GM12878 (cell line): ENCODE results near the gene HMCN1.

Source experiments
- ATF7 ChIP-seq: fragments of 450-650 bp; IDR thresholded peaks from 2 replicates; pipeline ENCODE4 v1.6.1; 2016; ENCODE audit warnings: low read depth, mild to moderate bottlenecking
- BCL11A ChIP-seq: IDR thresholded peaks from 2 replicates; pipeline ENCODE4 v1.6.1; 2011; ENCODE audit warnings: low read depth, low read length
- JUNB ChIP-seq: IDR thresholded peaks from 2 replicates; pipeline ENCODE4 v1.6.1; 2016; ENCODE audit warnings: antibody characterized with exemption, mild to moderate bottlenecking
- NBN ChIP-seq: fragments of 450-650 bp; IDR thresholded peaks from 2 replicates; pipeline ENCODE4 v1.6.1; 2016
- NR2C2 ChIP-seq: IDR thresholded peaks from 2 replicates; pipeline ENCODE4 v1.6.1; 2011; ENCODE audit warnings: borderline replicate concordance, low read depth; ENCODE audit not compliant: control insufficient read depth, insufficient read length
- RAD51 ChIP-seq: fragments of 450-650 bp; IDR thresholded peaks from 2 replicates; pipeline ENCODE4 v1.6.1; 2016; ENCODE audit warnings: moderate library complexity, mild to moderate bottlenecking, inconsistent platforms
- TF ChIP-seq, protein P1 (sequence below): IDR thresholded peaks from 2 replicates; pipeline ENCODE4 v1.6.1; 2012; ENCODE audit warnings: mild to moderate bottlenecking, low read depth, low read length
- TF ChIP-seq, protein P2 (sequence below), 3 experiments: IDR thresholded peaks in 2 of 3; conservative IDR thresholded peaks in 1 of 3; 2 replicates each; pipeline ENCODE4 v1.5.1; 2011; ENCODE audit warnings: low read depth in 3 of 3, low read length in 3 of 3, mild to moderate bottlenecking in 3 of 3, control low read depth in 2 of 3, moderate library complexity in 2 of 3, inconsistent platforms in 1 of 3, mixed read lengths in 1 of 3; ENCODE audit not compliant: control insufficient read depth in 2 of 3, insufficient read depth in 1 of 3; ENCODE audit errors: extremely low read depth in 1 of 3
- TF ChIP-seq, protein P3 (sequence below): IDR thresholded peaks from 2 replicates; pipeline ENCODE4 v1.6.1; 2011; ENCODE audit warnings: mild to moderate bottlenecking, low read depth, low read length, moderate library complexity; ENCODE audit not compliant: insufficient replicate concordance
- TF ChIP-seq, protein P4 (sequence below): IDR thresholded peaks from 2 replicates; pipeline ENCODE4 v1.6.1; 2012; ENCODE audit warnings: low read depth, low read length, improper control_type of control experiment

DNA sequence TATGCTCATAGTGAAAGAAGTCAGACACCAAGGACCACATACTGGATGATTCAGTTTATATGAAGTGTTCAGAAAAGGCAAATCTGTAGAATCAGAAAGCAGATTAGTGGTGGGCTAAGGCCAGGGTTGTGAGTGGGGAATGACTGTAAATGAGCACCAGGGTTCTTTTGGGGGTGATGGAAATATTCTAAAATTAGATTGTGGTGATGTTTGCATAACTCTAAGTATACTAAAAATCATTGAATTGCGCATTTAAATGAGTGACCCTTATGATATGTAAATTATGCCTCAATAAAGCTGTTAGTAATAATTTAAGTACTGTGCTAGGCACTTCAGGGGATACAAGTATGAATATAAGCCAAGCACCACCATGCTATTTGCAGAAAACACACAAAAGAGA lies 384.5 kb downstream of the HMCN1 start:
- TF ChIP-seq, protein P1, sequence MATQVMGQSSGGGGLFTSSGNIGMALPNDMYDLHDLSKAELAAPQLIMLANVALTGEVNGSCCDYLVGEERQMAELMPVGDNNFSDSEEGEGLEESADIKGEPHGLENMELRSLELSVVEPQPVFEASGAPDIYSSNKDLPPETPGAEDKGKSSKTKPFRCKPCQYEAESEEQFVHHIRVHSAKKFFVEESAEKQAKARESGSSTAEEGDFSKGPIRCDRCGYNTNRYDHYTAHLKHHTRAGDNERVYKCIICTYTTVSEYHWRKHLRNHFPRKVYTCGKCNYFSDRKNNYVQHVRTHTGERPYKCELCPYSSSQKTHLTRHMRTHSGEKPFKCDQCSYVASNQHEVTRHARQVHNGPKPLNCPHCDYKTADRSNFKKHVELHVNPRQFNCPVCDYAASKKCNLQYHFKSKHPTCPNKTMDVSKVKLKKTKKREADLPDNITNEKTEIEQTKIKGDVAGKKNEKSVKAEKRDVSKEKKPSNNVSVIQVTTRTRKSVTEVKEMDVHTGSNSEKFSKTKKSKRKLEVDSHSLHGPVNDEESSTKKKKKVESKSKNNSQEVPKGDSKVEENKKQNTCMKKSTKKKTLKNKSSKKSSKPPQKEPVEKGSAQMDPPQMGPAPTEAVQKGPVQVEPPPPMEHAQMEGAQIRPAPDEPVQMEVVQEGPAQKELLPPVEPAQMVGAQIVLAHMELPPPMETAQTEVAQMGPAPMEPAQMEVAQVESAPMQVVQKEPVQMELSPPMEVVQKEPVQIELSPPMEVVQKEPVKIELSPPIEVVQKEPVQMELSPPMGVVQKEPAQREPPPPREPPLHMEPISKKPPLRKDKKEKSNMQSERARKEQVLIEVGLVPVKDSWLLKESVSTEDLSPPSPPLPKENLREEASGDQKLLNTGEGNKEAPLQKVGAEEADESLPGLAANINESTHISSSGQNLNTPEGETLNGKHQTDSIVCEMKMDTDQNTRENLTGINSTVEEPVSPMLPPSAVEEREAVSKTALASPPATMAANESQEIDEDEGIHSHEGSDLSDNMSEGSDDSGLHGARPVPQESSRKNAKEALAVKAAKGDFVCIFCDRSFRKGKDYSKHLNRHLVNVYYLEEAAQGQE = no peak
- TF ChIP-seq, protein P2, sequence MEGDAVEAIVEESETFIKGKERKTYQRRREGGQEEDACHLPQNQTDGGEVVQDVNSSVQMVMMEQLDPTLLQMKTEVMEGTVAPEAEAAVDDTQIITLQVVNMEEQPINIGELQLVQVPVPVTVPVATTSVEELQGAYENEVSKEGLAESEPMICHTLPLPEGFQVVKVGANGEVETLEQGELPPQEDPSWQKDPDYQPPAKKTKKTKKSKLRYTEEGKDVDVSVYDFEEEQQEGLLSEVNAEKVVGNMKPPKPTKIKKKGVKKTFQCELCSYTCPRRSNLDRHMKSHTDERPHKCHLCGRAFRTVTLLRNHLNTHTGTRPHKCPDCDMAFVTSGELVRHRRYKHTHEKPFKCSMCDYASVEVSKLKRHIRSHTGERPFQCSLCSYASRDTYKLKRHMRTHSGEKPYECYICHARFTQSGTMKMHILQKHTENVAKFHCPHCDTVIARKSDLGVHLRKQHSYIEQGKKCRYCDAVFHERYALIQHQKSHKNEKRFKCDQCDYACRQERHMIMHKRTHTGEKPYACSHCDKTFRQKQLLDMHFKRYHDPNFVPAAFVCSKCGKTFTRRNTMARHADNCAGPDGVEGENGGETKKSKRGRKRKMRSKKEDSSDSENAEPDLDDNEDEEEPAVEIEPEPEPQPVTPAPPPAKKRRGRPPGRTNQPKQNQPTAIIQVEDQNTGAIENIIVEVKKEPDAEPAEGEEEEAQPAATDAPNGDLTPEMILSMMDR (IDR thresholded peaks at IDR 0.05 in 2 of 3, conservative IDR thresholded peaks at IDR 0.05 in 1 of 3; ENCODE audit: control insufficient read depth in 2 of 3, extremely low read depth in 1 of 3, insufficient read depth in 1 of 3, low read depth in 3 of 3, low read length in 3 of 3) = no peak
- TF ChIP-seq BCL11A = no peak
- TF ChIP-seq ATF7 = no peak
- no peak for TF ChIP-seq NBN
- TF ChIP-seq RAD51 = no peak
- TF ChIP-seq JUNB = no peak
- TF ChIP-seq, protein P3, sequence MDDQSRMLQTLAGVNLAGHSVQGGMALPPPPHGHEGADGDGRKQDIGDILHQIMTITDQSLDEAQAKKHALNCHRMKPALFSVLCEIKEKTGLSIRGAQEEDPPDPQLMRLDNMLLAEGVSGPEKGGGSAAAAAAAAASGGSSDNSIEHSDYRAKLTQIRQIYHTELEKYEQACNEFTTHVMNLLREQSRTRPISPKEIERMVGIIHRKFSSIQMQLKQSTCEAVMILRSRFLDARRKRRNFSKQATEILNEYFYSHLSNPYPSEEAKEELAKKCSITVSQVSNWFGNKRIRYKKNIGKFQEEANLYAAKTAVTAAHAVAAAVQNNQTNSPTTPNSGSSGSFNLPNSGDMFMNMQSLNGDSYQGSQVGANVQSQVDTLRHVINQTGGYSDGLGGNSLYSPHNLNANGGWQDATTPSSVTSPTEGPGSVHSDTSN = no peak
- TF ChIP-seq, protein P4, sequence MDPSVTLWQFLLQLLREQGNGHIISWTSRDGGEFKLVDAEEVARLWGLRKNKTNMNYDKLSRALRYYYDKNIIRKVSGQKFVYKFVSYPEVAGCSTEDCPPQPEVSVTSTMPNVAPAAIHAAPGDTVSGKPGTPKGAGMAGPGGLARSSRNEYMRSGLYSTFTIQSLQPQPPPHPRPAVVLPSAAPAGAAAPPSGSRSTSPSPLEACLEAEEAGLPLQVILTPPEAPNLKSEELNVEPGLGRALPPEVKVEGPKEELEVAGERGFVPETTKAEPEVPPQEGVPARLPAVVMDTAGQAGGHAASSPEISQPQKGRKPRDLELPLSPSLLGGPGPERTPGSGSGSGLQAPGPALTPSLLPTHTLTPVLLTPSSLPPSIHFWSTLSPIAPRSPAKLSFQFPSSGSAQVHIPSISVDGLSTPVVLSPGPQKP = no peak
- no peak for TF ChIP-seq NR2C2
